Activated CD8-positive, alpha-beta memory T cell treated with anti-CD3 and anti-CD28 coated beads for 4 hours (primary cell): Measurements from ENCODE around the gene GARNL3.

ENCODE experiments used
- DNase-seq, 2 donors: peaks; one replicate each; pipeline ENCODE4 v3.0.0-alpha.2; 2020; ENCODE audit warnings: low read depth in 2 of 2

Gene GARNL3

GRCh38 chr9:127403507-127404192 lies 139.1 kb downstream of the GARNL3 start:
- no peak for DNase-seq

DNA sequence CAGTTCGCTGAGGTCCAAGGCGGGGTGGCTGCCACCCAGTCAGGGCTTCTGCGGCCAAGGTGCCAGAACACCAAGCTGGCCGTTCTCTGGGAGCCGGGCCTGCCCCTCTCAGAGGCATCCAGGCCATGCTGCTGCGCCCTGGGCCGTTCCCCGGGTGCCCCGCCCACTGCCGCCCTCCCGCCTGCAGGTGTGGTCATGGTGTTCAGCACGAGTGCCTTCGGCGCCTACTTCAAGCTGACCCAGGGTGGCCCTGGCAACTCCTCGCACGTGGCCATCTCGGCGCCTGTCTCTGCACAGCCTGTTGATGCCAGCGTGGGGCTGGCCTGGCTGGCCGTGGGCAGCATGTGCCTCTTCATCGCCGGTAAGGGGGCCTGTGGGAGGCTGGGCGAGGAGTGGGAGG lies 140.1 kb downstream of the GARNL3 start:
- DNase-seq, result no peak

DNA sequence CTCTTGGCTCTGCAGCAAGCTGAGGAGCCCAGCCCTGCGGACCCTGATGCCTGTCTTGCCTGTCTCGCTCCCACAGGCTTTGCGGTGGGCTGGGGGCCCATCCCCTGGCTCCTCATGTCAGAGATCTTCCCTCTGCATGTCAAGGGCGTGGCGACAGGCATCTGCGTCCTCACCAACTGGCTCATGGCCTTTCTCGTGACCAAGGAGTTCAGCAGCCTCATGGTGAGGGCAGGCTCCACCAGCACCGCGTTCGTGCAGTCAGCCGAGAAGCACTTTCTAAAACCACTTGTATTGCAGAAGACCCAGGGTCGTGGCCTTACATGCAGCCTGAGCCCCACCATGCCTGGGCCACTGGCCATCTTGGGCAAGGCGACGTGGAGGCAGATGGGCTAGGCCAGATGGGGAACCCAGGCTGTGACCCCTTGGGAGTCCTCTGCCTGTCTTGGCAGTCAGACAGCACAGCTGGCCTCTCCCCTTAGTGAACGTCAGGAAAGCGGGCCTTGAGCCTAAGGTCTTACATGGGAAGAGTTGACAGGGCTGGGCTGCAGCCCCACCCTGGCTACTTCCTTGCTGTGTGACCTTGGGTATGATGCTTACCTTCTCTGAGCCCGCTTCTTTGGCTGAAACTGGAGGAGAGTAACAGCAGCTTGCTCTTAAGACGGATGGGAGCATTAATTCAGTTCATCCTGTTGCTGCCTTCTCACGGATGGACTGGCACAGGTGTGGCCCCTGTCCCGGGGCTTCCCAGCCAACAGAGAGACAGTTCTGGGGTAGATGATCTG lies 141.0 kb downstream of the GARNL3 start:
- DNase-seq, result no peak

DNA sequence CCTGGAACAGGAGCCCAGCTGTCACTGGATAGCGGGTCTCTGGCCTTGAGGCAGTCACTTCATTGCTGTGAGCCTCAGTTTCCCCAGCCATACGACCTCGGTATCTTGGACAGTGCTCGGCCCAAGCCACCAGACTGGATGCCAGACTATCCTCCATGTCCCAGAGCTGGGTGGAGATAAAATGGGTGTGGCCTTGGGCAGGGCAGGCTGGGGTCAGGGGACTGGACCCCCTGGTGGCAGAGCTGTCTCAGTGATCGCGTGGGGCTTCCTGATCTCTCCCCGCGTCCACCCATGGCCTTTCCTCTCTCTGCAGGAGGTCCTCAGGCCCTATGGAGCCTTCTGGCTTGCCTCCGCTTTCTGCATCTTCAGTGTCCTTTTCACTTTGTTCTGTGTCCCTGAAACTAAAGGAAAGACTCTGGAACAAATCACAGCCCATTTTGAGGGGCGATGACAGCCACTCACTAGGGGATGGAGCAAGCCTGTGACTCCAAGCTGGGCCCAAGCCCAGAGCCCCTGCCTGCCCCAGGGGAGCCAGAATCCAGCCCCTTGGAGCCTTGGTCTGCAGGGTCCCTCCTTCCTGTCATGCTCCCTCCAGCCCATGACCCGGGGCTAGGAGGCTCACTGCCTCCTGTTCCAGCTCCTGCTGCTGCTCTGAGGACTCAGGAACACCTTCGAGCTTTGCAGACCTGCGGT lies 142.4 kb downstream of the GARNL3 start:
- DNase-seq, result no peak

DNA sequence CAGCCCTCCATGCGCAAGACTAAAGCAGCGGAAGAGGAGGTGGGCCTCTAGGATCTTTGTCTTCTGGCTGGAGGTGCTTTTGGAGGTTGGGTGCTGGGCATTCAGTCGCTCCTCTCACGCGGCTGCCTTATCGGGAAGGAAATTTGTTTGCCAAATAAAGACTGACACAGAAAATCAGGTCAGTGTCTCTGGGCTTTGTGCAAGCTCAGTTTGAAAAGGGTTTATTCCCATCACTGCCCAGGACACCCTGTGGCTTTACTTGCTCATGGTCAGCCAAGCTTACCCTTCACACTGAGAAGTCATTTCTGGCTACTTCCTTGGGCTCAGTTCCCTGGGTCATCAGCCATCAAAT lies 142.9 kb downstream of the GARNL3 start:
- DNase-seq, result no peak

DNA sequence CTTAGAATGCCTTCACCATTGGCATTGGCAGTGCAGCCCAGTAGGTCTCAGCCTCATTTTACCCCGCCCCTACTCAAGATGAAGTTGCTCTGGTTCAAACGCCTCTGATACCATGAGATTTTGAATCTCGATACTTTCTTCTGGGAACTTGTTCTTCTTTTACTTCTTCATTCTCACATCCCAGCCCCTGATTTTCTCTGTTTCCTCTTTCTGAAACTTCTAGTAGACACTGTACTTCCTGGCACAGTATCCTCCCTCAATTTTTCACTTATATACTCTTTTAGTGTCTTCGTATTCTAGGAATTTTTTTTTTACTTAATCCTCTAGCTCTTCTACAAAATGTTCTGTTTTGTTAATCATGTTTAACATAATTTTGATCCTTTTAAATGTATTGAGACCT lies 146.5 kb downstream of the GARNL3 start:
- DNase-seq, result no peak

- DNase-seq, result no peak
Observed at GRCh38 chr9:127415141-127415540, 150.6 kb downstream of the GARNL3 start.

GRCh38 chr9:127415657-127416056 lies 151.1 kb downstream of the GARNL3 start:
- DNase-seq, result no peak

GRCh38 chr9:127417131-127418036 lies 152.8 kb downstream of the GARNL3 start:
- DNase-seq, result no peak

DNA sequence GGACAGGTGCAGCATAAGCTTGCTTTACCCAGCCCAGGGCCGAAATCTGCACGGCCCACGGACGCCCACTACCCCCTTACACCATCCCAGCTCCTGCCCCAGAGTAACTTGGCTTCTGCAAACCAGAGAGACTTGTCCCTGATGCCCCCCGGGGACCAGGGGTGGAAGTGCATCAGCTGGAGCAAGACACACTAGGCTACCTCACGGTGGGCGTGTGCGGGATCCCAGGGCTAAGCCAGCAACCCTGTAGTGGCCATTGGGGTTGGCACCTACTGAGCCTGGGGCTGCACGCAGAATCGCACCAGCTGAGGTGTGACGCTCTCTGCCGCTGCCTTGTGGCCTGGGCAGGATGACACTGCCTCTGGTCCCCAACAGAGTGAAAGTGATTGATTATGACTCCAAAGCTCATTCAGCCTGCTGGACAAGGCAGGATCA lies 153.5 kb downstream of the GARNL3 start:
- DNase-seq, result no peak

DNA sequence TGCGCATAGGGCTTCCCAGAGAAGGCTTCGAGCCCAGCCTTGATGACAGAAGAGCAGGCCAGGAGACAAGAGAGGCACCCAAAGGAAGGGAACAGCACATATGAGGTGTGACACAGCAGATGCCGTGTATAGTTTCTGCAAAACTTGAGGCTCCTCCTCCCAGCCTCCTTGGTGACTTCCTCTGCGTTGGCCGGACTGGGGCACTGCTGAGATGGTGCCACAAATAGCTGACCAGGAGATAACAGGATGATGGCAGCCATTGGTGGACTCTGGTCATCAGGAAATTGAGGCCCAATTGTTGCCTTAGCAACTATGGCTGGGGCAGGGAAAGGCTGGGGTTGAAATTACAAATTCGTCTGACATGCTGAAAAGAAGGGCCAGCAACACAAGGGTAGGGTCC lies 154.8 kb downstream of the GARNL3 start:
- DNase-seq, result no peak

GRCh38 chr9:127421057-127421456 lies 156.5 kb downstream of the GARNL3 start:
- DNase-seq, result no peak

- no peak for DNase-seq
Observed at GRCh38 chr9:127422133-127422782, 157.7 kb downstream of the GARNL3 start.

GRCh38 chr9:127422787-127423186 lies 158.2 kb downstream of the GARNL3 start:
- no peak for DNase-seq

GRCh38 chr9:127423476-127423933 lies 158.9 kb downstream of the GARNL3 start:
- DNase-seq, result no peak

DNA sequence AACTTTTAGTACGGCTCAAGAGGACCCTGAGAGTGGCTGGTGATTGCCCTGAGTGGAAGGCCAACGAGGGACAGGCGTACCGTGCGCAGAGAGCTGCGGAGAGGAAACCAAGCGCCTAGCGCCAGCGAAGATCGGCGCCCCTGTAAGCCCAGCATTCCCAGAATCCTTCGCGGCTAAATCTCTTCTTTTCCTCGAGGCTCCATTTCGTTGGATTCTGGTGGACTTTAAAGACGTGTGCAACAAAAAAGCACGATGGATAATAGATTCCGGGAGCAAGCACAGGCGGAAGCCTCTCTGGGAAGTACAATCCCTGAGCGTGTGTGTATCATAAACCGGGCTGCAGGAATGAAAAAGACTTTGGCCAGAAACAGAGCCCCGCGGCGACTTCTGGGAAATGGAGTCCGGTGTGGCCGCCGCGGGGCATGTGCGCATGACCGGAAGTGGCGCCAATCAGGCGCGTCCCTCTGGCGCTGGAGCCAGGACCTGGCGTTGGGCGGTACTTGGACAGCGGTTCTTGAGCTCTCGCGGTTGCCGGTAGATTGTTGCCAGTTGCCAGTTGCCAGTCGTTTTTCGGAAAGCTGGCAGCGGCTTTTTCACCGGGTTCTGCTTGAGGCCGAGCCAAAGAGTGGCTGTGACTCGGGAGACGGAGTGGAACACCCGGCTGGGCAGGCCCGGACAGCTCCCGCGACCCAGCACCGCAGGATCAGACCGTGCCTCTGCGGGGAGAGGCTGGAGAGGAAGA lies 159.5 kb downstream of the GARNL3 start, which contains the start of gene ZNF79:
ZNF79 (plus strand) TSS at position 449 of the 742 bp plus-strand sequence. CDS start 406 bp downstream, outside the sequence.
- DNase-seq, result peak; percentile 80 to 81

GRCh38 chr9:127424676-127424999 lies 160.1 kb downstream of the GARNL3 start:
- DNase-seq, result no peak

DNA sequence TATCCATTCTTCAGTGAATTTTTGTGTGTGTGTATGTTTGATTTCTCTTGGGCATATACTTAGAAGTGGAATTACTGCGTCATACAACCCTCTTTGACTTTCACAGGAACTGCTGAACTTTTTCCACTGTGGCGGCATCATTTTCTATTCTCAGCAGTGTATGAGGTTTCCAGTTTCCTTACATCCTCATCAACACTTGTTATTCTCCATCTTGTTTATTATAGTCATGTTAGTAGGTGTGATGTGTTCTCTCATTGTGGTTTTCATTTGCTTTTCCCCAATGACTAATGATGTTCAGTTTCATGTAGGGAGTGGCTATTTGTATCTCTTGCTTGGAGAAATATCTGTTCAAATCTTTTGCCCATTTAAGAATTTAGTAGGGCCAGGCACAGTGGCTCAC lies 162.2 kb downstream of the GARNL3 start:
- DNase-seq, result no peak

DNA sequence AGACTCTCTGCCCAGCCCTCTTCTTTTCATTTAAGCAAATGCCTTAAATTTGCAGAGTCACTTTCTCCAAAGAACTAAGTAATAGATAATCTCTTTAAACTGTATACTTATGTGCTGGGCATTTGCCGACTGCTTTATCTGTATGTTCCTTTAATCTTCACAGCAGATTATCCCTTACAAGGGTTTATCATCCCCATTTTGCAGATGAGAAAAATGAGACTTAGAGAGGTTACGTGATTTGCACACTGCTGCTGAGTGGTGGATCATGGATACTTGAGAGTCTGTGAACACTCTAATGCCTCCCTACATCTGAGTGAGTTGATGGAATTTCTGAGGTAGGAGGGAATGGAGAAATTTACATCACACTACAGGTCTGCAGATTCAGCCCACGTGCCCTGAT lies 163.8 kb downstream of the GARNL3 start:
- no peak for DNase-seq

GRCh38 chr9:127430415-127430814 lies 165.8 kb downstream of the GARNL3 start:
- no peak for DNase-seq
